HG02678 (cell line): ENCODE data around the gene NAALADL2.

Experiments used
- ATAC-seq: cut with Tn5 transposase; IDR thresholded peaks from one replicate; pipeline ENCODE4 v1.9.1; 2021; ENCODE audit warnings: mild to moderate bottlenecking, moderate library complexity; ENCODE audit not compliant: unreplicated experiment

NAALADL2 gene

DNA sequence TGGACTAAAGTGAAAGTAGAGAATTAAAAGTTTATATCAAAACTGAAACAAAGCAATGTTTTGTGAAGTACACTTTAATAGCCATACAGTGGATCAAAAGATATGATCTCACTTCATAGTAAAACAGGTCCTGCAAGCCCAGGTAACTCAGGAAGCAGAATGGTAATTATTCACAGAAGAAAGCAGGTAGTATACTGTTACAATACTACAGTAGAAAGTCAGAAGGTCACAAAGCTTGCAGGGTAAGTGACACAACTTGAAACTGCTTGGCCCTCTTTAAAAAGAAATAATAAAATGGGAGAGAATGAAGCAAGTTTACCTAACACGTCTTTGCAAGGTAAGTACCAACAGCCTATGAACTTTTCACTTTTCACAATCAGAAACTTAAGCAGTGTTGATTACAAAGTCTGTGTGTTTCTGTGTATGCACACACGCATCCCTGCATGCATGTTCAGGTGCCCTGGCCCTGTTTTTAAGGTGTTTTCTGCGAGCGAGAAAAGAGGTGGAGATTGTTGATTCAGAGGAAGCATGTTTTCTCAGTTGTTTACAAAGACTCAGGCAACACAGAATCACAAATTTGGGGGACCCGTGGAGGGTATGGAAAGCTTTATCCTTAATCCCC, at the start of gene NAALADL2:
TSS of gene NAALADL2 (plus strand) at position 221 of the 622 bp plus-strand sequence.
- ATAC-seq = no peak

DNA sequence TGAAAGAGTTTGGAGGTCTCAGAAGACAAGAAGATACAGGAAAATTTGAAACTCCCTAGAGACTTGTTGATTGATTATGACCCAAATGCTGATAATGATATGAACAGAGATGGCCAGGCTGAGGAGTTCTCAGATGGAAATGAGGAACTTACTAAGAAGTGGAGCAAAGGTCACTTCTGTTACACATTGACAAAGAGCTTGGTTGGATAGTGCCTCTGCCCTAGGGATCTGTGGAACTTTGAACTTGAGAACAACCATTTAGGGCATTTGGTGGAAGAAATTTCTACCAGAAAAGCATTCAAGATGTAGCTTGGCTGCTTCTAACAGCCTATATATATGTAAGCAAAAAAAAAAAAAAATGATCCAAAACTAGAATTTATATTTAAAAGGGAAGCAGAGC, 48.9 kb upstream of the NAALADL2 start:
- ATAC-seq = no peak

DNA sequence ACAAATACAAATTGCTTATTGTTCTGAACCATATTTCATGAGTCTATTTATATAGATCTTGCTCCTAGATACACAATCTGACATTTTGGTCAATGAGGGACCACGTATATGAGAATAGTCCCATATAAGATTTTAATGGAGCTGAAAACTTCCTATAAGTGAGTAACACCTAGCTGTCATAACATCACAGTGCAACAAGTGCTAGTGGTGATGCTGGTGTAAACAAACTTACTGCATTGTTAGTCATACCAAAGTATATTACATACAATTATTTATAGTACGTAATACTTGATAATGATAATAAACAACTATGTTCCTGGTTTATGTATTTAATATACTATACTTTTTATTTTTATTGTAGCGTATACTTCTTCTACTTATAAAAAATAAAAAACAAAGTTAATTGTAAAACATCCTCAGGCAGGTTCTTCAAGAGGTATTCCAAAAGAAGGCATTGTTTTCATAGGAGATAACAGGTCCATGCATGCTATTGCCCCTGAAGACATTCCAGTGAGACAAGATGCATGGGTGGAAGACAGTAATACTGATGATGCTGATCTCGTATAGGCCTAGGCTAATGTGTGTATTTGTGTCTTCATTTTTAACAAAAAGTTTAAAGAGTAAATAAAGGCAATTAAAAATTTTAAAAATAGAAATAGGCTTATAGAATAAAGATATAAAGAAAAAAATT, 46.8 kb upstream of the NAALADL2 start:
- no peak for ATAC-seq

DNA sequence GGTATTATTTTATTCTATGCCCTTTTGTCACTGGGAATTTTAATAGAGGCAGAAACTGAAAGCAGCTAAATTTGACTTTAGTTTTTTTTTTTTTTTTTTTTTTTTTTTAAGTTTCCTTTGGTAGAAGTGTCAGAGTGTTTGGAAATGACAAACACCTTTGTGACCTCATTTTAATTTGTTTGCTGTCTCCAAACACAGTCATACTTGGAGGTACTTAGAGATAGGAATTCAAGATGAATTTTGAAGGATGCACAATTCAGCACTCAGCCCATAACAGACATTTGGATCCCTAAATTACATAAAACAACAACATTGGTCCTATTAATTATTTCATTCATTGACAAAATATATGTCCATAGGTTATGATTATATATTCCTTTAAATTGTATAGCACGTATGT, 43.4 kb upstream of the NAALADL2 start:
- ATAC-seq = no peak

DNA sequence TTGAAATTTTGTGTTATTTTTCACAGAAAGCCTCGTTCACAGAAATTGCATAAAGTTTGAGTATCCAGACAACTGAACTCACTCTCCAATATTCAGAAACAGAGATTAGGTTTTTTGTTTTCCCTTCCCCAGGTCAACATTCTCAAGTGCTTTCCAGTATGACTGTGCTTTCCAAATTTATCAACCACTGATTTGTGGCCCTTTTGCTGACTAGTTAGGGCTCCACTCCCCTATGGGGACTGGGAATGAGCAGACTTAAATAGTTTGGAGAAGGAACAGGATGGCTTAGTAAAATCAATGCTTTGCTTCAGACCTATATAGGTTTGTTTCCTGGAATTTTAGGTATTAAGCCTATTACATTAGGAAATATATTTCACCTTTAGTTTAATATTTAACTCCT, 38.2 kb upstream of the NAALADL2 start:
- no peak for ATAC-seq

DNA sequence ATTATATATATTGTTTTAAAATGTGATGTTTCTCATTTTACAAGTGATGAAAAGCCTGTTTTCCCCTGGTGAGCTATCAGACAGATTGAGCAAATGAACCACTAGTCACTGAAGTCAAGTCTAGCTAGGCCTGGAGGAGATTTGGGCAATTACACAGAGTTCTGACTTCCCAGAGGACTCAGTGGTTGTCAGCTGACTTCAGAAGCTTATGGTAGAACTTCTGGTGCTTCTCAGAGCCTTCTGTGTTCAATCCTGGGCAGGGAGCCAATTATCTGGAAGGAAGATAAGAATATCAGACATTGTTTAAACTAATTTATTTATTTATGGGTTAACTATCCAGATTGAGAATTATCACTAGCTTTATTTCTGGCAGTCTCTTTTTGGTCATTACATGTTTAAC, 37.7 kb upstream of the NAALADL2 start:
- ATAC-seq = no peak

DNA sequence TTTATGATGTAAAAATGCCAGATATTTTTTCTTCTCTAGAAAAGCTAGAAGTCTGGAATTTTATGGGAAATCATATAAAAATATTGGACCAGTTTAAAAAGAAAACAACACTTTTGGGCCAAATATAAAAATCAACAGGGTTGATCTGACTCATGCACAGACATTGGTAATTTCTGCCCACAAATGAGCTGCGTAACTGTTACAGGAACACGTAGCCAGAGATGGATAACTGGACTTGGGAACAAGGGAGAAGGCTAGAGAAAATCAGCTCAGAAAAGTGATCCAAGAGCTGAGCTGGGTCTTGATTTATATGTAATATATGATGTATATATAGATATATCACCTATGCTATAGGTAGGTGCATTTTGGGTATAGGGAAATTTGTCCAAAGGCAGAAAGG, 36.8 kb upstream of the NAALADL2 start:
- no peak for ATAC-seq

DNA sequence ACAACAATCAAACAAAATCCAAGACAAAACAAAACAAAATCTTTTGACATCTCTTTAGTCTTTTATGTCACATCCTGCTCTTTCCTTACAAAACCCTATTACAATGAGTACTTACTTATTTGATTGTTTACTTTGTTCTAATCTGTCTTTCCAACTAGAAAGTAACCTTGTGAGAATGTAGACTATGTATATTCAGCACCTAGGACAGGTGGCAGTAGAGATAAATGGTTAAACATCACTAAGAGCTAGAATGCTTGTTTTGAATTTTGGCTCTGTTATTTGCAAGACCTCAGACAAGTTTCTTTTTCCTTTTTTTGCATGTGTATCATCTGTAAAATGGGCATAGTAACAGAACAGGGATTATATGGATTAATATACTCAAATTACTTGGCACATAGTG, 33.1 kb upstream of the NAALADL2 start:
- no peak for ATAC-seq

DNA sequence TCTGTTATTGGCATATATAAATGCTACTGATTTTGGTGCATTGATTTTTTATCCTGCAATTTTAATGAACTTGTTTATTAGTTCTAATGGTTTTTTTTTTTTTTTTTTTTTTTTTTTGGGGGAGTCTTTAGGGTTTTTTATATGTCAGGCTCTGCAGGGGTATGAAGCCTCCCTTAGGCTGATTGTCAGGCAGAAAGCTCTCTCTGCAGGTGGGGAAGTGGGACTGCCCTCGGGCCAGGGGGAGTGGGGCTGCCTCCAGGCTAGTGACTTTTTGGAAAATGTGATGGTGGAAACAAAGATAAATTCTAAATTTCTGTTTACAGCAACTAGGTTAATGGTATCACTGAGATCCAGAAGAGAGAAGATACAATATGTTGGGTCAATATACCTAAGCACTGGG, 14.4 kb upstream of the NAALADL2 start:
- no peak for ATAC-seq

DNA sequence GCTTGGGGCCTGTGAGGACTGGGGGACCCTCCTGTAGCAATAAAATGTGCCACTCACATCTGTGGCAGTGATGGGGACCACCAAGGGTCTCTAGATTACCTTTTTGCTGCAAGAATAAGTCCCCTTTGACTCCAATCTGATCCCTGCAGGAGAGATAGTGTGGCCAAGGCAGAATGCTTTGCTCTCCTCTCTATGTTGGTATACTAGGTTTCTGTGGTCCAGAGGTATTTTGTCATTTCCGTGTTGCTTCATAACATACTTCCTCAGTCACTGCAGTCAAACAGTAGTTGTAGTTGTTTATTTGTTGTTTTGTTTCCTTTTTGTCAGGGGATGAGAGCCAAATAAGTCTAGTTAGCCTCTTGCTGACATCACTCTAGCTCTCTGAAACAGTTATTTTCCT, 13.1 kb upstream of the NAALADL2 start:
- ATAC-seq = no peak

DNA sequence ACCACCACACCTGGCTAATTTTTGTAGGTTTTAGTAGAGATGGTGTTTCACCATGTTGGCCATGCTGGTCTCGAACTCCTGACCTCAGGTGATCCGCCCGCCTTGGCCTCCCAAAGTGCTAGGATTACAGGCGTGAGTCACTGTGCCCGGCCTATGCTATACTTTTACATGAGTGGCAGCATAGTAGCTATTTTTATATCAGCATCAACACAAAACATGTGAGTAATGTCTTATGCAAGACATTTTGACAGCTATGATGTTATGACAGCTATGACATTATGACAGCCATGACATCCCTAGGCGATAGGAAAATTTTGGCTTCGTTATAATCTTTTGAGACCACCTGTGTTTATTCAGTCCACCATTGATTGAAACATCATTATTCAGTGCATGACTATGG, 4.1 kb upstream of the NAALADL2 start:
- ATAC-seq = no peak

DNA sequence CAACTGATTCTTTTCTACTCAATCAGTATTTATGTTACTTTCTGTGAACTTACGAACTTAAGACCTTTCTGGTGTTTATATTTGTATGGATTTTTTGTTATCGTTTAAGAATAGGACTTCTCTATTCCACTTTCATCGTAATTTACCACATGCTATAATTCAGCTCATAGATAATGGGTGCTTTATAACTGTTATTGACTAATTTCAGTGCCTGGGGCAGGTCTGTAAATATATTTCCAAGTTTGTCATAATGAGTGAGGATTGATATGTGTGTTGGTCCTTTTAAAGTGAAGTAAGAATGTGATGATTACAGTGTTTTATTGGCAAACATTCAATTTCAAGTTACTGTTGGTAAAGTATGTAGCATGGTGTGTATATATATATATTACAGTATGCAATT, 1.8 kb upstream of the NAALADL2 start:
- no peak for ATAC-seq

DNA sequence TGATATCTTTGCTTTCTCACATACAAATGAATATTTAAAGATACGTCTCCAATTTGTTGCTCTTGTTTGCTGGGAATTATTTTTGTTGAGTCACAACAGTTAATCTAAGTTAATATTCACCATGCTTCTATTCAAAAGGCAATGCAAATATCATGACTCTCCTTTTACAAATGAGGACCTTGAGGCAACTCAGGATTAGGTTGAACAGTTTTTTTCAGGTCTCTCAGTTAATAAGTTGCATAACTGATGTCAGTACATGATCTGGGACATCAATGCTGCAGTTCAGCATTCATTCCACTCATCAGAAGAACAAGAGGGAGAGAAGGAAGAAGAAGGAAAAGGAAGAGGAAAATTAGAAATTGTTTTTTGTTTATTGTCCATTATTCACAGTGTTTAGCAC, 781 bp upstream of the NAALADL2 start:
- ATAC-seq = no peak

DNA sequence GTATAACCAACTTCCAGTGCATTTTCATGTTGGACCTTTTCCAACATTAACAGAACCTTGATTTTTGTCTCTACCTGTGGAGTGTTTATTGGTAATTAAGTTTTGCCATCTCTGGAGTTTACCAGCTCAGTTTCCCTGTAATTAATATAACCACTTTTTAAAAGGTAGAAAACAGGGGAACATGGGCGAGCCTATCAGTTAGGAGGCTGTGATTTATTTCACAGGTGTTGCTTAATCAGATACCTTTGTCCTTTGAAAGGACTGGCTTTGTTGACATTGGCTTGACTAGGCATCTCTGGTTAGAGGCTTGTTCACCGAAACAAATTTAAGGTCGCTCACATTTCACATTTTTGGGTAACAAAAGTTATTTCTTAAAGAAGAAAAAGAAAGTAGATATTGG, 622 bp downstream of the NAALADL2 start:
- no peak for ATAC-seq

DNA sequence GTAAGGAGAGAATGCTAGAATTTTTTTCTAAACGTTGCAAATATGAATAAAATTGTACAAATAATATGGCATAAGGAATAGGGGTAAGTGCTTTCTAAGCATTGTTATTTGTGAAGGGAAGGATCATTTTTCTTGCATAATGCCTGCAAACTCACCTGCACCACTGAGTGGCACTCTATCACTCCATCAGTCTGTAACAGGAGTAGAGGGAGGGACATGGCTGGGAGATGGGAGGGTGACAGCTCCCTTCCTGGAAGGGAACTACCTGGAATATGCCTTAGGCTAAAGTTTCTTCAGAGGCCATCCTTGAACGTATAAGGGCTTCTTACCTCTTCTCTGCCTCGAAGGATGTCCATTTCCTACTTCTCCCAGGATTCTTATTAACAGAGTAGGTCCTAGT, 3.0 kb downstream of the NAALADL2 start:
- no peak for ATAC-seq

DNA sequence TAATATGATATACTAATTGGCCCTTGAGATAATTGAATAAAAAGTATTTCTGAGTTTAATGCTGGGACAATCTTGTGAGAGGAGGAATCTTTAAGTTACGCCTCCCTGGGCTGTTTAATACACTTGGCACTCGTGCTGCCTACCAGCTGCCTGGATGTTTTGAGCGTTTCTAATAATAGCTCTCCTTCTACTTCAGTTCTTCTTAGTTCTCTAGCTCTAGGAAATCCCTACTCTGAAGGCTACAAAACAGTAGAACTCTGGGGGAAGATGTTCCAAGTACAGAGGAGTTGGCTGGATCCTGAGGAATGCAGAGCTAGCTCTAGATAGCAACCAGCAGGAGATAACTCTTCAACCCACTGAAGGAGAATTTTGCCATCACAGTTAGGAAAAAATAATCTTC, 3.5 kb downstream of the NAALADL2 start:
- ATAC-seq = no peak

DNA sequence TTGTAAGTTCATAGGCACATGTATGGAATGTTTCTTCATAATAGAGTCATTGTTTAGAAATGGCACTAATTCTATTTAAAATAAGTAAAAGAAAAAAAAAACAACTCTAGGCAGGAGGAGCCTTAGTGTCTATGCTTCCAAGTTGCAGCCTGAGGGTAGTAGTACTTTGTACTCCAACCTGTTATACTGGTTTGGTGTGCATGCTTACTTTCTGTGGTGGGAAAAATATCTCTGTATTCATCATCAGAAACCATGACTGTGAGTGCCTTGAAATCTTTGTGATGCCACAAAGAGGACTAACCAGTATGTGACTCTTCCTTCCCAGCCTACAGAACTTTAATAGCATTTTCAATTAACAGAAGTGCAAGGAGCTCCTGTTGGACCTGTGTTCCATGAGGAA, 4.4 kb downstream of the NAALADL2 start:
- no peak for ATAC-seq

DNA sequence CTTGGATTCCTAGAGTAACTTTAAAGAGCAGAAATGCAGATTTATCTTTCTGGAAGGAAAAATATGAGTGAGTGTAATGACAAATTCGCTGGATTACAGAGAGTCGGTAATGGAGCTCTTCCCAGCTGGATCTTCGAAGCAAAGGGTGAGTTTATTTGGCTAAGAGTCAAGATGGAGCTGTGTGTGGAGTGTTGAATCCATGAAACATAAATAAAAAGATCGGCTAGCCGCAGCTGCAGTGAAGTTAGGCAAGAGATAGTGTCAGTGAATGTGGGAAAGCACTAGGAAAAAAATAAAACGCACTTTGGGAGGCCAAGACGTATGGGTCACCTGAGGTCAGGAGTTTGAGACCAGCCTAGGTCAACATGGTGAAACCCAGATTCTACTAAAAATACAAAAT, 10.3 kb downstream of the NAALADL2 start:
- no peak for ATAC-seq

DNA sequence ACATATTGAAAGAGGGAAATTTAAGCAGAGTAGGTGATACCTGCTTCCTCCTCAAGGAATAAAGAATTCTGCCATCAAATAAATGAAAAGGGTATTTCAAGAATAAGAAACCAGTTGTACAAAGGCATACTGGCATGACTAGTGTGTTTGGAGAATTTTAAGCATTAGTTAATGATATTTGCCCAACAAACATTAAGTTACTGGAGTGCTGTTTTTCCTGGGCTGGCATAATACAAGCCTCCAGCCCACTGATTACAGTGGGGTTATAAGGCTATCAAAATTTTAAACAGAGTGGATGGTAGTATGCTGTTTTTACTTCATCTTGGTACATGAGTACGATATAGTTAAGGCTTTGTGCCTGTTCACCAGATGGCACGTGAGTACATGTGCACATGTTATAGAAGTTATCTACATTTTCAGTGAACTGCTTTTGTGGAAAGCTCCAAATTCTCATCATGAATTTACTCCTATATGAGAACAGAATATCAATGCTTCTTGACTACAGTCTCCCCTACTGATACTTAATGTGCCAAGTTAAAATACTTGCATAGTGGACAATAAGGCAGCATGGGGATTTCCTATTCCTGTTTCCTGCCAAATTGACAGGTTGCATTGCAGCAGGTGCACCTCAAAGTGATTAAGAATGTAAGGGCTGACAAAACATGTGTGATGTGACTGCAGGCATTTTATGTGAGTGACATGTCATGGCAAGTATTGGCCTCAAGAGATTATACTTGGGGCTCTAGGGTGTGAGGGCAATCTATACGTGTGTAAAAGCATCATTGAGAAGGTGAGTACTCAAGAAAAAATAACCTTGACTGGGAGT, 14.9 kb downstream of the NAALADL2 start:
- no peak for ATAC-seq

DNA sequence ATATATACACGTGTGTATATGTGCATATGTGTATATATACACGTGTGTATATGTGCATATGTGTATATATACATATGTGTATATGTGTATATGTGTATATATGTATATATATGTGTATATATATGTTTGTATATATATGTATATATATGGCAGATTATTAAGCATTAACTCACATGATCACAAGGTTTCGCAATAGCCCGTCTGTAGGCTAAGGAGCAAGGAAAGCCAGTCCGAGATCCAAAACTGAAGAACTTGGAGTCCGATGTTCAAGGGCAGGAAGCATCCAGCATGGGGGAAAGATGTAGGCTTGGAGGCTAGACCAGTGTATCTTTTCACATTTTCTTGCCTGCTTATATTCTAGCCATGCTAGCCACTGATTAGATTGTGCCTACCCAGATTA, 23.7 kb downstream of the NAALADL2 start:
- ATAC-seq = no peak

DNA sequence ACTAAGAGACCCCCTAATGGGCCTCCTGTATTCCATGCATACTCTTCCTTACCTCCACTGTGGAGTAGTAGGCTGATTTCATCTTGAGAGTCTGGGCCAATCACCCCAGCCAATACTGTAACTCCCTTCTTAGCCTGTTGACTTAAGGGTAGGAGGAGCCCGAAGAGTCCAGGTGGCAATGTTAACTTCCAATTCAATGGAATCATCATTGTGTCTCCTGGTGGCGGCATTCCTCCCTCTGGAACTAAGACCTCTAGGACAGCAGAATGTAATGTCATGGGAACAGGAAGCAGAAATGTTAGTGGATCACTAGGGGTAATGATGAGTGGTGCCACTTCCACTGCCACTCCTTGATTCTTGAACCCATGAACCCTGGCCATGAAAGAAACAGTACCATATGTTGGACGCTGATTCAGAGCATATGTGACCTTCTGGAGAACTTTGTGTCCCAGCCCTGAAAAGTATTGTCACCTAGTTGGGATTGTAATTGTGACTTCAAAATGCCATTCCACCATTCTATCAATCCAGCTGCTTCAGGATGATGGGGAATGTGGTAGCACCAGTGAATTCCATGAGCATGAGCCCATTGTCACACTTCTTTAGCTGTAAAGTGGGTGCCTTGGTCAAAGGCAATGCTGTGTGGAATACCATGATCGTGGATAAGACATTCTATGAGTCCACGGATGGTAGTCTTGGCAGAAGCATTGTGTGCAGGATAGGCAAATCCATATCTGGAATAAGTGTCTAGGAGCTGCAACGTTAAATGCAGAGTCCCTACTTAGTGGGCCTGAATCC, 24.9 kb downstream of the NAALADL2 start:
- ATAC-seq = no peak
